ENCODE results near the gene OR8I2.
"Not testable (repeated sequence)": the region's sequence is repeated elsewhere in the genome, so short reads cannot be mapped to it uniquely, and the experiment has no call there.

OR8I2 gene

DNA sequence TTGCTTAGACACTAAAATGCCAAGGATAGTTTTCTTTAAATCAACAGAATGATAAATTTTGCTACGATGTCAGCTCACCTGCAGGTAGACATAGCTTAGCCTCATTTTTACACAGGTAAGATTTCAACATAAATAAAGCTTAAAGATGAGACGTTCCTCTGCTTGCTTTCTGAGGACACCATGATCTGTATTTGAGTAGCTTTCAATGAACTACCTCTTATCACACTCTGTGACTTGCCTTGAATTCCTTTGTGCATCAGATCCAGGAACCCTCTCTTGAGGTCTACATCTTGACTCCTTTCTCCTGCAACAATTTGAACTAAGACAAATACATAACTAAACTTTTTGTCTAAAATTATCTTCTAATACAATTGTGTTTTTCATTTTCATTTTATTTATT lies 26.1 kb upstream of the OR8I2 start:
- Histone ChIP-seq H3K27me3 (replicated peaks) (no peaks in the 10 kb centered on the region), H3K27ac (no peak overlapping the region), H3K36me3 (replicated peaks) (no peaks in the 10 kb centered on the region), H3K4me3 (ENCODE audit: low read depth, low read length) (no peak overlapping the region)
- no peak for DNase-seq
- in situ Hi-C loops (cut with HindIII; ENCODE audit: low pct_ligation_motif_present, low sequenced_read_pairs), result no loop called here
- TF ChIP-seq, protein P1, sequence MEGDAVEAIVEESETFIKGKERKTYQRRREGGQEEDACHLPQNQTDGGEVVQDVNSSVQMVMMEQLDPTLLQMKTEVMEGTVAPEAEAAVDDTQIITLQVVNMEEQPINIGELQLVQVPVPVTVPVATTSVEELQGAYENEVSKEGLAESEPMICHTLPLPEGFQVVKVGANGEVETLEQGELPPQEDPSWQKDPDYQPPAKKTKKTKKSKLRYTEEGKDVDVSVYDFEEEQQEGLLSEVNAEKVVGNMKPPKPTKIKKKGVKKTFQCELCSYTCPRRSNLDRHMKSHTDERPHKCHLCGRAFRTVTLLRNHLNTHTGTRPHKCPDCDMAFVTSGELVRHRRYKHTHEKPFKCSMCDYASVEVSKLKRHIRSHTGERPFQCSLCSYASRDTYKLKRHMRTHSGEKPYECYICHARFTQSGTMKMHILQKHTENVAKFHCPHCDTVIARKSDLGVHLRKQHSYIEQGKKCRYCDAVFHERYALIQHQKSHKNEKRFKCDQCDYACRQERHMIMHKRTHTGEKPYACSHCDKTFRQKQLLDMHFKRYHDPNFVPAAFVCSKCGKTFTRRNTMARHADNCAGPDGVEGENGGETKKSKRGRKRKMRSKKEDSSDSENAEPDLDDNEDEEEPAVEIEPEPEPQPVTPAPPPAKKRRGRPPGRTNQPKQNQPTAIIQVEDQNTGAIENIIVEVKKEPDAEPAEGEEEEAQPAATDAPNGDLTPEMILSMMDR (IDR thresholded peaks at IDR 0.05; ENCODE audit: low read depth, low read length, missing control alignments), result no peak

DNA sequence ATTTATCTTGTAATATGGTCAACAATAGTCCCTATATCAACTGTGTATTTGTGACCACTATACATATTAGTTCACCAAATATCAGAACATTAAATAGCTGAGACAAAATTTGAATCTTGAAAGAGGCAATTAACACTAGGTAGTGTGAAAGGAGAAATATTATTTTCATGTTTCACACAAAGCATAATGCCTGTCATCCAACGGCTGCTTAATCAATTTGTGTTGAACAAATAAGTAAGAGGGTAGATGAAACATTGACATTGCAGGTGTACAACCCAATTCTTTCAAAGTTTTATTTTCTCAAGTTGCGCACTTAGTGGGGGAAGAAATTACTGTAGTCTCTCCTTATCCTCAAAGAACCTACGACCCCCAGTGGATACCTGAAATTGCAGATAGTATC lies 3.4 kb upstream of the OR8I2 start:
- TF ChIP-seq, protein P1 (IDR thresholded peaks at IDR 0.05; ENCODE audit: low read depth, low read length, missing control alignments), result no peak
- H3K27me3 ChIP-seq (replicated peaks), result no peaks in the 10 kb centered on the region
- H3K4me3 ChIP-seq (ENCODE audit: low read depth, low read length), result no peak overlapping the region
- no peaks in the 10 kb centered on the region for H3K36me3 ChIP-seq (replicated peaks)
- DNase-seq, result no peak
- no peak overlapping the region for H3K27ac ChIP-seq
- in situ Hi-C loops (cut with HindIII; ENCODE audit: low pct_ligation_motif_present, low sequenced_read_pairs), result no loop called here

DNA sequence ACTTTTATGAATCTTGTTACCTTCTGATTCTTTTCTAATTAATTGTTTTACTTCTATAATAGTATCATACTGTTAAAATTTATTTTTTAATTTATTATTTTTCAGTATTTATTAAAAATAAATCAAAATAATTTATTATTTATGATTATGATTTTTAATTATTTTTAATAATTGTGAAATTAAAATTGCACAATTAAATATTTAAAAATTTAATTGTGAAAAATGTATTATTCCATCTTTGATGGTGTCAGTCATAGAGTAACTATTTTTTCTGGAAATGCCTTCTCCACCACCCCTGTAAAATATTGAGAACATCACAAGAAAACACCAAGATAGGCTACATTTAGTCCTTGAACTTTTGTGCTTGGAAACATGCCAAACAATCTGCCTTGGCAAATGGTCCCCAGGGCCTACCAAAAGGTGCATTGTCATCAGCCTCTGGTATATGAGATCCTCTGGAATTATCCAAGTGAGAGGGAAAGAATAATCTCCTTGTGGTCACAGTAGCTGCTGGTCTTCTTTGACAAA lies 10.2 kb downstream of the OR8I2 start, which contains the start of gene OR8H2:
Gene OR8H2 (plus strand): TSS at position 478 of the 528 bp plus-strand sequence. CDS start 1,356 bp downstream, outside the sequence.
- Histone ChIP-seq H3K27me3 (replicated peaks) (no peaks in the 10 kb centered on the region), H3K36me3 (replicated peaks) (no peaks in the 10 kb centered on the region), H3K4me3 (ENCODE audit: low read depth, low read length) (no peak within 1 kb of the TSS), H3K27ac (no peak within 1 kb of the TSS)
- in situ Hi-C loops (cut with HindIII; ENCODE audit: low pct_ligation_motif_present, low sequenced_read_pairs), result no loop called here
- no peak for DNase-seq
- TF ChIP-seq, protein P1 (IDR thresholded peaks at IDR 0.05; ENCODE audit: low read depth, low read length, missing control alignments), result no peak

DNA sequence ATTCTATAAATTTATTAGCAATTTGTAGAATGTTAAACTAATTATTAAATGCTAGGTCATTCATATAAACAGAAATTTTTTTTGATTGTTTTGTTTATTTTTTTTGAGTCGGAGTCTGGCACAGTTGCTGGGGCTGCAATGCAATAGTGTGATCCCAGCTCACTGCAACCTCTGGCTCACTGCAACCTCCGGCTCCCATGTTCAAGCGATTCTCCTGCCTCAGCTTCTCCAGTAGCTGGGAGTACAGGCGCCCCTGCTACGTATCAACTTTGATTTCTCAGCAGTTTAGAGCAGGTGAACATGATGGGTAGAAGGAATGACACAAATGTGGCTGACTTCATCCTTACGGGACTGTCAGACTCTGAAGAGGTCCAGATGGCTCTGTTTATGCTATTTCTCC lies 29.0 kb downstream of the OR8I2 start, which contains the start of gene OR8H3:
Gene OR8H3 (plus strand): TSS at position 301 of the 400 bp plus-strand sequence. CDS start 0 bp downstream, at position 301.
- DNase-seq, result no peak
- TF ChIP-seq, protein P1 (IDR thresholded peaks at IDR 0.05; ENCODE audit: low read depth, low read length, missing control alignments), result no peak
- Histone ChIP-seq H3K27ac (no peak within 1 kb of the TSS), H3K4me3 (ENCODE audit: low read depth, low read length) (no peak within 1 kb of the TSS), H3K36me3 (replicated peaks) (no peaks in the 10 kb centered on the region), H3K27me3 (replicated peaks) (no peaks in the 10 kb centered on the region)
- in situ Hi-C loops (cut with HindIII; ENCODE audit: low pct_ligation_motif_present, low sequenced_read_pairs), result no loop called here

DNA sequence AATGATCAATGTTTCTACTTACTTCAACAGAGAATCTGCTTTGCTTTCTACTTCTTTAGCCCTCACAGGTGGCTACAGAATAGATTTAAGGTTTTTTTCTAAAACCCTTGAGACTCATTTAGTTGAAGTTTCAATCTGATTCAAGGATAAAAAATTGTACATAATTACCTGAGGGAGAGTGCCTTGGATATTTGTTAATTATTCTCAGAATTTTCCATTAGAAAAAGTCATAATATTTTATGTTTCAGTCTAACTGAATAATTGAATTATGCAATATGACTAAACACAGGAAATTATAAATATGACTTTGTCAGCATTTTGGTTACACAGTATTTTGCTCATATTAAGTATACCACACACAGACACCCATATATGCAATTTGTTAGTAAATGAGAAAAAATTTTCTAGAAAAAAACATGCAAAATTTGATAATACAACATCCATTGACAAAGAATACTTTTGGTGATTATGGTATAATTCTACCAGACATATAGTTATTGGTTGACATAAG lies 47.1 kb downstream of the OR8I2 start, which contains the start of gene OR8J3:
Gene OR8J3 (minus strand): TSS at position 51 of the 511 bp plus-strand sequence. CDS start 2,483 bp downstream, outside the sequence.
- DNase-seq, result no peak
- no peaks in the 10 kb centered on the region for H3K27me3 ChIP-seq (replicated peaks)
- H3K4me3 ChIP-seq (ENCODE audit: low read depth, low read length), result no peak within 1 kb of the TSS
- TF ChIP-seq, protein P1 (IDR thresholded peaks at IDR 0.05; ENCODE audit: low read depth, low read length, missing control alignments), result no peak
- H3K36me3 ChIP-seq (replicated peaks), result no peaks in the 10 kb centered on the region
- in situ Hi-C loops (cut with HindIII; ENCODE audit: low pct_ligation_motif_present, low sequenced_read_pairs), result no loop called here
- H3K27ac ChIP-seq, result no peak within 1 kb of the TSS

DNA sequence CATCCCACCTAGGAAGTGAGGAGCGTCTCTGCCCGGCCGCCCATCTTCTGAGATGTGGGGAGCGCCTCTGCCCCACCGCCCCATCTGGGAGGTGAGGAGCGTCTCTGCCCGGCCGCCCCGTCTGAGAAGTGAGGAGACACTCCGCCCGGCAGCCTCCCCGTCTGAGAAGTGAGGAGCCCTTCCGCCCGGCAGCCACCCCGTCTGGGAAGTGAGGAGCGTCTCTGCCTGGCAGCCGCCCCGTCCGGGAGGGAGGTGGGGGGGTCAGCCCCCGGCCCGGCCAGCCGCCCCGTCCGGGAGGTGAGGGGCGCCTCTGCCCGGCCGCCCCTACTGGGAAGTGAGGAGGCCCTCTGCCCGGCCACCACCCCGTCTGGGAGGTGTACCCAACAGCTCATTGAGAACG lies 50.6 kb downstream of the OR8I2 start:
- H3K4me3 ChIP-seq (ENCODE audit: low read depth, low read length); DNase-seq; H3K27ac ChIP-seq; in situ Hi-C loops (cut with HindIII; ENCODE audit: low pct_ligation_motif_present, low sequenced_read_pairs); H3K27me3 ChIP-seq (replicated peaks); H3K36me3 ChIP-seq (replicated peaks): not testable (repeated sequence)

Data from brain microvascular endothelial cell (primary cell).